NB4 (cell line): ENCODE measurements around the gene OR7A10.

Experiments used
- CTCF ChIP-seq: IDR thresholded peaks from one replicate; pipeline ENCODE4 v1.5.1; 2012; ENCODE audit warnings: low read depth, low read length
- MAX ChIP-seq: IDR thresholded peaks from 2 replicates; pipeline ENCODE4 v1.6.1; 2011; ENCODE audit warnings: low read depth, low read length
- POLR2A ChIP-seq: IDR thresholded peaks from 2 replicates; pipeline ENCODE4 v1.6.1; 2011; ENCODE audit warnings: mild to moderate bottlenecking; ENCODE audit not compliant: insufficient read length; ENCODE audit errors: extremely low read depth

DNA sequence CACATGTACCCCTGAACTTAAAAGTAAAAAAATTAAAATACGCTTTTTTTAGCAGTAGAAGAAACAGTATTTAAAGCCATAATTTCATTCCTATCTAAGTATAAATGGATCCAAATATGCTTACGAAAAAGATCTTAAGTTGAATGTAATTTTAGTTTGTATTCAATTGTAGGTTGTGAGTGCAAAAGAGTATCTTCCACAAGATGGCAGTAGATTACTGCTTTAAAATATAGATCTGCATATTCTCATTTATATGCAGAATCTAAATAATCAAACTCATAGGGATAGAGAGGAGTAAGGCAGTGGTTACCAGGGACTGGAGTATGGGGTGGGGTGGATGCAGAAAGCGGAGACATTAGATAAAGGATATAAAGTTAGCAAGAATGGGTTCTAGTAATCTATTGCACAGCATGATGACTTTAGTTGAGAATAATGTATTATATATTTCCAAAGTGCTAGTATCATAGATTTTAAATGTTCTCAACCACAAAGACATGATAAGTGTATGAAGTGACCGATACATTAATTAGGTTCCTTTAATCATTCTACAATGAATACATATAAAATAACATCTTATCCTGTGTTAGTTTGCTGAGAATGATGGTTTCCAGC lies 23.0 kb upstream of the OR7A10 start:
- TF ChIP-seq POLR2A: no peak
- TF ChIP-seq CTCF: no peak
- no peak for TF ChIP-seq MAX
